GM12878 (cell line): ENCODE measurements around the gene RAB13. TPM values are rescaled to one million over a fixed set of nuclear protein-coding genes. Genes with fewer than 3 reads are reported as not detected.

Experiments used
- BRCA1 ChIP-seq: IDR thresholded peaks from 2 replicates; pipeline ENCODE4 v1.6.1; 2011; ENCODE audit warnings: low read depth, low read length, improper control_type of control experiment
- CBX5 ChIP-seq: sonication (generic); IDR thresholded peaks from 2 replicates; pipeline ENCODE4 v1.6.1; 2016; ENCODE audit warnings: low read depth, moderate library complexity, mild to moderate bottlenecking, inconsistent platforms
- CHD2 ChIP-seq: IDR thresholded peaks from 2 replicates; pipeline ENCODE4 v1.6.1; 2011; ENCODE audit warnings: low read depth, low read length, improper control_type of control experiment, borderline replicate concordance
- DPF2 ChIP-seq: fragments of 450-650 bp; IDR thresholded peaks from 2 replicates; pipeline ENCODE4 v1.6.1; 2017; ENCODE audit warnings: mild to moderate bottlenecking
- FOXK2 ChIP-seq: fragments of 450-650 bp; IDR thresholded peaks from 2 replicates; pipeline ENCODE4 v1.6.1; 2017; ENCODE audit warnings: mild to moderate bottlenecking, moderate library complexity
- HDAC2 ChIP-seq: fragments of 200-600 bp; sonication (generic); IDR thresholded peaks from 2 replicates; pipeline ENCODE4 v1.6.1; 2017
- LARP7 ChIP-seq: fragments of 450-650 bp; IDR thresholded peaks from 2 replicates; pipeline ENCODE4 v1.6.1; 2017; ENCODE audit warnings: mild to moderate bottlenecking
- MXI1 ChIP-seq: fragments of 150-350 bp; IDR thresholded peaks from 2 replicates; pipeline ENCODE4 v1.6.1; 2011; ENCODE audit warnings: low read depth, mild to moderate bottlenecking, inconsistent platforms, low read length, improper control_type of control experiment
- NFIC ChIP-seq: IDR thresholded peaks from 2 replicates; pipeline ENCODE4 v1.6.1; 2012; ENCODE audit warnings: low read depth, mild to moderate bottlenecking, inconsistent platforms, low read length, moderate library complexity
- NR2C1 ChIP-seq: fragments of 450-650 bp; IDR thresholded peaks from 2 replicates; pipeline ENCODE4 v1.6.1; 2017; ENCODE audit warnings: antibody characterized with exemption, mild to moderate bottlenecking, moderate library complexity
- NR2C2 ChIP-seq: IDR thresholded peaks from 2 replicates; pipeline ENCODE4 v1.6.1; 2011; ENCODE audit warnings: borderline replicate concordance, low read depth; ENCODE audit not compliant: control insufficient read depth, insufficient read length
- PAX8 ChIP-seq: fragments of 450-650 bp; IDR thresholded peaks from 2 replicates; pipeline ENCODE4 v1.6.1; 2017; ENCODE audit warnings: mild to moderate bottlenecking, moderate library complexity
- RBBP5 ChIP-seq: fragments of 200-600 bp; sonication (generic); conservative IDR thresholded peaks from 2 replicates; pipeline ENCODE4 v1.6.1; 2016
- SMAD5 ChIP-seq: IDR thresholded peaks from 2 replicates; pipeline ENCODE4 v1.6.1; 2016; ENCODE audit warnings: antibody characterized with exemption, low read depth
- SRF ChIP-seq, 2 experiments: IDR thresholded peaks; 2 replicates each; pipeline ENCODE4 v1.6.1; 2011; ENCODE audit warnings: low read depth in 2 of 2, low read length in 2 of 2, mild to moderate bottlenecking in 1 of 2, moderate library complexity in 1 of 2
- TAF1 ChIP-seq: IDR thresholded peaks from 2 replicates; pipeline ENCODE4 v1.6.1; 2011; ENCODE audit warnings: mild to moderate bottlenecking, low read depth, low read length, borderline replicate concordance
- ZNF622 ChIP-seq: fragments of 450-650 bp; IDR thresholded peaks from 2 replicates; pipeline ENCODE4 v1.6.1; 2017; ENCODE audit warnings: mild to moderate bottlenecking, inconsistent platforms
- ZSCAN29 ChIP-seq: fragments of 450-650 bp; IDR thresholded peaks from 2 replicates; pipeline ENCODE4 v1.6.1; 2017; ENCODE audit warnings: mild to moderate bottlenecking, moderate library complexity
- polyA plus RNA-seq, 11 experiments: library from polyadenylated mRNA; depleted of rRNA in 4 of 11; unstranded in 6 of 11; stranded (reverse) in 5 of 11; fragments of >200 nt; fragmentation: Nextera tagmentation in 4 of 11; fragmentation: Illumina TruSeq in 1 of 11; extraction: Ambion mirVana in 4 of 11; extraction: Trizol in 1 of 11; gene quantifications; 1 replicate in 1 of 11; 2 replicates in 10 of 11; pipeline versions ENCODE4 v1.2.1 to v1.2.3, GENCODE V29; 2011 to 2016; ENCODE audit warnings: inconsistent platforms in 2 of 11, missing spikeins in 2 of 11, low read depth in 1 of 11
- total RNA-seq, 4 experiments: library from RNA; depleted of rRNA in 3 of 4; stranded (reverse); fragments of >200 nt in 3 of 4; fragmentation: Illumina TruSeq in 1 of 4; extraction: Trizol in 1 of 4; gene quantifications; 2 replicates each; pipeline versions ENCODE4 v1.2.1 to v1.2.3, GENCODE V29; 2013 to 2021
- TF ChIP-seq, protein P1 (sequence below): fragments of 450-650 bp; IDR thresholded peaks from 2 replicates; pipeline ENCODE4 v1.6.1; 2017; ENCODE audit warnings: mild to moderate bottlenecking
- TF ChIP-seq, protein P2 (sequence below): IDR thresholded peaks from 2 replicates; pipeline ENCODE4 v1.6.1; 2011; ENCODE audit warnings: borderline replicate concordance, low read depth, mild to moderate bottlenecking, moderate library complexity, mixed read lengths, low read length; ENCODE audit not compliant: insufficient read depth; ENCODE audit errors: extremely low read length
- TF ChIP-seq, protein P3 (sequence below): fragments of 450-650 bp; IDR thresholded peaks from 2 replicates; pipeline ENCODE4 v1.6.1; 2017; ENCODE audit warnings: mild to moderate bottlenecking, moderate library complexity
- TF ChIP-seq, protein P4 (sequence below): fragments of 450-650 bp; IDR thresholded peaks from 2 replicates; pipeline ENCODE4 v1.6.1; 2016; ENCODE audit warnings: mild to moderate bottlenecking
- TF ChIP-seq, protein P5 (sequence below): fragments of 450-650 bp; IDR thresholded peaks from 2 replicates; pipeline ENCODE4 v1.6.1; 2014; ENCODE audit warnings: mild to moderate bottlenecking

Gene RAB13
- total and polyA plus RNA-seq, 10 of the 15 experiments (the other 5 are each of a cell fraction or from before 2014, with no cell fraction given) = 0.75 to 30.7 (median 15.9) TPM

DNA sequence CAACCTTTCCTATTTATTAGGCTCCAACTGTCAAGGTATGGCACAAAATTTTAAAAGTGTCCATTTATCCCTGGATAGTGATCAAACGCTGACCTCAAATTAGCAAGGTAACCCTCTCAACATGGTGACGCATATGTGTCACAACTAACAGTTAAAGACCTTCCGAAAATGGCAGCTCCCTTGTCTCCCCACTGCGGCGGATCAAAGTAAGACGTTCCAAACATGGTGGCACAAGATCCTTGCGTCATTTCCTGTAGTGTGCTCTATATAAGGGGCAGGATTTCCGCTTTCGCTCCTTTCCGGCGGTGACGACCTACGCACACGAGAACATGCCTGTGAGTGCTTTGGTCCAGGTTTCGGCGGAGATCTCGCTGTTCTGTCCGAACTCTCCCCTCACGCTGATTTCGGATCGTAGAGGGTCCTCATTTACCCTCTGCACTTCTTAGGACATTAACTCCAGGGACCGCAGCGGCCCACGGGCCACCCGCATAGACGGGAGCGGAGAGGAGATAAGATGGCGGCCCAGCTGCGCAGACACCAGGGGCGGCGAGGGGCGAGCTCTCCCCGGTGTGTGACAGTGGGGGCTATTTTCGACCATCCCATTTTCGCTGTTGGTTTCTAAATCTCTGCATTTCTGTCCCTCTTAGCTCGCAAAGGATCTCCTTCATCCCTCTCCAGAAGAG is 4.5 kb upstream of the RAB13 start, which contains the start of gene RPS27 (continued):
- TF ChIP-seq, protein P1, sequence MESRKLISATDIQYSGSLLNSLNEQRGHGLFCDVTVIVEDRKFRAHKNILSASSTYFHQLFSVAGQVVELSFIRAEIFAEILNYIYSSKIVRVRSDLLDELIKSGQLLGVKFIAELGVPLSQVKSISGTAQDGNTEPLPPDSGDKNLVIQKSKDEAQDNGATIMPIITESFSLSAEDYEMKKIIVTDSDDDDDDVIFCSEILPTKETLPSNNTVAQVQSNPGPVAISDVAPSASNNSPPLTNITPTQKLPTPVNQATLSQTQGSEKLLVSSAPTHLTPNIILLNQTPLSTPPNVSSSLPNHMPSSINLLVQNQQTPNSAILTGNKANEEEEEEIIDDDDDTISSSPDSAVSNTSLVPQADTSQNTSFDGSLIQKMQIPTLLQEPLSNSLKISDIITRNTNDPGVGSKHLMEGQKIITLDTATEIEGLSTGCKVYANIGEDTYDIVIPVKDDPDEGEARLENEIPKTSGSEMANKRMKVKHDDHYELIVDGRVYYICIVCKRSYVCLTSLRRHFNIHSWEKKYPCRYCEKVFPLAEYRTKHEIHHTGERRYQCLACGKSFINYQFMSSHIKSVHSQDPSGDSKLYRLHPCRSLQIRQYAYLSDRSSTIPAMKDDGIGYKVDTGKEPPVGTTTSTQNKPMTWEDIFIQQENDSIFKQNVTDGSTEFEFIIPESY = no peak
- TF ChIP-seq, protein P2, sequence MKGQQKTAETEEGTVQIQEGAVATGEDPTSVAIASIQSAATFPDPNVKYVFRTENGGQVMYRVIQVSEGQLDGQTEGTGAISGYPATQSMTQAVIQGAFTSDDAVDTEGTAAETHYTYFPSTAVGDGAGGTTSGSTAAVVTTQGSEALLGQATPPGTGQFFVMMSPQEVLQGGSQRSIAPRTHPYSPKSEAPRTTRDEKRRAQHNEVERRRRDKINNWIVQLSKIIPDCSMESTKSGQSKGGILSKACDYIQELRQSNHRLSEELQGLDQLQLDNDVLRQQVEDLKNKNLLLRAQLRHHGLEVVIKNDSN = no peak
- TF ChIP-seq NR2C1 (peak; percentile 88), TAF1 (peak; percentile 99), NR2C2 (no peak), ZSCAN29 (peak; percentile 96), HDAC2 (no peak), CBX5 (peak; percentile 57; the same call in 1 of the 2 replicates), MXI1 (peak; percentile 84), BRCA1 (no peak), NFIC (peak; percentile 40; the same call in 1 of the 2 replicates), LARP7 (peak; percentile 78; the same call in 1 of the 2 replicates), CHD2 (peak; percentile 50; the same call in 1 of the 2 replicates), SRF (IDR thresholded peaks at IDR 0.05; ENCODE audit: low read depth in 2 of 2, low read length in 2 of 2) (no peak), DPF2 (no peak), ZNF622 (no peak), PAX8 (0 out of 2 replicates have a peak, but pooled peaks have one; percentile 69), SMAD5 (peak; percentile 99), FOXK2 (no peak; the same call in 1 of the 2 replicates), RBBP5 (no peak)
- TF ChIP-seq, protein P3, sequence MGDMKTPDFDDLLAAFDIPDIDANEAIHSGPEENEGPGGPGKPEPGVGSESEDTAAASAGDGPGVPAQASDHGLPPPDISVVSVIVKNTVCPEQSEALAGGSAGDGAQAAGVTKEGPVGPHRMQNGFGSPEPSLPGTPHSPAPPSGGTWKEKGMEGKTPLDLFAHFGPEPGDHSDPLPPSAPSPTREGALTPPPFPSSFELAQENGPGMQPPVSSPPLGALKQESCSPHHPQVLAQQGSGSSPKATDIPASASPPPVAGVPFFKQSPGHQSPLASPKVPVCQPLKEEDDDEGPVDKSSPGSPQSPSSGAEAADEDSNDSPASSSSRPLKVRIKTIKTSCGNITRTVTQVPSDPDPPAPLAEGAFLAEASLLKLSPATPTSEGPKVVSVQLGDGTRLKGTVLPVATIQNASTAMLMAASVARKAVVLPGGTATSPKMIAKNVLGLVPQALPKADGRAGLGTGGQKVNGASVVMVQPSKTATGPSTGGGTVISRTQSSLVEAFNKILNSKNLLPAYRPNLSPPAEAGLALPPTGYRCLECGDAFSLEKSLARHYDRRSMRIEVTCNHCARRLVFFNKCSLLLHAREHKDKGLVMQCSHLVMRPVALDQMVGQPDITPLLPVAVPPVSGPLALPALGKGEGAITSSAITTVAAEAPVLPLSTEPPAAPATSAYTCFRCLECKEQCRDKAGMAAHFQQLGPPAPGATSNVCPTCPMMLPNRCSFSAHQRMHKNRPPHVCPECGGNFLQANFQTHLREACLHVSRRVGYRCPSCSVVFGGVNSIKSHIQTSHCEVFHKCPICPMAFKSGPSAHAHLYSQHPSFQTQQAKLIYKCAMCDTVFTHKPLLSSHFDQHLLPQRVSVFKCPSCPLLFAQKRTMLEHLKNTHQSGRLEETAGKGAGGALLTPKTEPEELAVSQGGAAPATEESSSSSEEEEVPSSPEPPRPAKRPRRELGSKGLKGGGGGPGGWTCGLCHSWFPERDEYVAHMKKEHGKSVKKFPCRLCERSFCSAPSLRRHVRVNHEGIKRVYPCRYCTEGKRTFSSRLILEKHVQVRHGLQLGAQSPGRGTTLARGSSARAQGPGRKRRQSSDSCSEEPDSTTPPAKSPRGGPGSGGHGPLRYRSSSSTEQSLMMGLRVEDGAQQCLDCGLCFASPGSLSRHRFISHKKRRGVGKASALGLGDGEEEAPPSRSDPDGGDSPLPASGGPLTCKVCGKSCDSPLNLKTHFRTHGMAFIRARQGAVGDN = peak; percentile 89
- TF ChIP-seq, protein P4, sequence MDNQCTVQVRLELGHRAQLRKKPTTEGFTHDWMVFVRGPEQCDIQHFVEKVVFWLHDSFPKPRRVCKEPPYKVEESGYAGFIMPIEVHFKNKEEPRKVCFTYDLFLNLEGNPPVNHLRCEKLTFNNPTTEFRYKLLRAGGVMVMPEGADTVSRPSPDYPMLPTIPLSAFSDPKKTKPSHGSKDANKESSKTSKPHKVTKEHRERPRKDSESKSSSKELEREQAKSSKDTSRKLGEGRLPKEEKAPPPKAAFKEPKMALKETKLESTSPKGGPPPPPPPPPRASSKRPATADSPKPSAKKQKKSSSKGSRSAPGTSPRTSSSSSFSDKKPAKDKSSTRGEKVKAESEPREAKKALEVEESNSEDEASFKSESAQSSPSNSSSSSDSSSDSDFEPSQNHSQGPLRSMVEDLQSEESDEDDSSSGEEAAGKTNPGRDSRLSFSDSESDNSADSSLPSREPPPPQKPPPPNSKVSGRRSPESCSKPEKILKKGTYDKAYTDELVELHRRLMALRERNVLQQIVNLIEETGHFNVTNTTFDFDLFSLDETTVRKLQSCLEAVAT = peak; percentile 84
- TF ChIP-seq, protein P5, sequence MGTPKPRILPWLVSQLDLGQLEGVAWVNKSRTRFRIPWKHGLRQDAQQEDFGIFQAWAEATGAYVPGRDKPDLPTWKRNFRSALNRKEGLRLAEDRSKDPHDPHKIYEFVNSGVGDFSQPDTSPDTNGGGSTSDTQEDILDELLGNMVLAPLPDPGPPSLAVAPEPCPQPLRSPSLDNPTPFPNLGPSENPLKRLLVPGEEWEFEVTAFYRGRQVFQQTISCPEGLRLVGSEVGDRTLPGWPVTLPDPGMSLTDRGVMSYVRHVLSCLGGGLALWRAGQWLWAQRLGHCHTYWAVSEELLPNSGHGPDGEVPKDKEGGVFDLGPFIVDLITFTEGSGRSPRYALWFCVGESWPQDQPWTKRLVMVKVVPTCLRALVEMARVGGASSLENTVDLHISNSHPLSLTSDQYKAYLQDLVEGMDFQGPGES = no peak
